ENCODE results near the gene IZUMO1. TPM values are rescaled to one million over a fixed set of nuclear protein-coding genes. Genes with fewer than 3 reads are reported as not detected.
A peak's percentile ranks its signal among the peaks of the same experiment; 100 is the strongest.
"Not testable (repeated sequence)": the region's sequence is repeated elsewhere in the genome, so short reads cannot be mapped to it uniquely, and the experiment has no call there.

Gene IZUMO1
- total RNA-seq, 2 donors from 2014 or later = 1.6 to 14.5 TPM

DNA sequence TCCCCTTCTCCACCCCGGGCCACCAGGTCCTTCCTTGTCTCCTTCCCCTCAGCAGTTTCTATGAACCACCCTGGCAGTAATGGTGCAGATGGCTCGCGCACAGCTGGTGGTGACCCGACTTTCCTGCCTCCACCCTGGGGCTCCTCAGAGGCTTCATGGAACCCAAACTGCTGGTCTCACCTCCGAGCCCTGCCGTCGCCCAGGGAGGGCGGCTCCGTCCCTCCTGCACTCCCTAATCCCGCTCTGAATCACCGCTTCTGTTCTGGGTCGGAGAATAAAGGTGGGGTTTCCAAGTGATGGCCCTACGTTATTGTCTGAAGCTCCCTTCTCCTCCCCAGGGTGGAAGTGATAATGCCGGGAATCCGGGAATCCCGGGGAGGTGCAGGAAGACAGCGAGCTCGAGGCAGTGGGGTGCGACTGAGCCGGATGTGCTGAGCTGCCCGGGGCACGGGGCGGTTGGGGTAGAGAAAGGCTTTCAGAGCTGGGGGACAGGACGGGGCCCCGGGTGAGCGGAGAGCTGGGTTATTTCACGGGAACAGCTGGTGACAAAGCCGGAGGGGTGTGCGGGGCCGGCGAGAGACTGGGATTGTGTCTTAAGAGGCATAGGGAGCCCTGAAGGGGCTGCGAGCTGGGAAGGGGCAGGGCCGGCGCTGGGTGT lies 50.2 kb downstream of the IZUMO1 start:
- ATAC-seq (peak; percentile 69), DNase-seq (peak; percentile 38 to 47 (median 42))
- intact Hi-C loops (cut with DNase I) = no loop called here
- H3K4me3 ChIP-seq = peak overlapping the region in 1 of 2 donors; percentile 19
- peak overlapping the region; percentile 56 to 84 (median 72) for H3K27ac ChIP-seq
- TF ChIP-seq POLR2A (IDR thresholded peaks at IDR 0.05) = peak in 2 of 3 donors; percentile 37 to 57
- TF ChIP-seq, protein P1, sequence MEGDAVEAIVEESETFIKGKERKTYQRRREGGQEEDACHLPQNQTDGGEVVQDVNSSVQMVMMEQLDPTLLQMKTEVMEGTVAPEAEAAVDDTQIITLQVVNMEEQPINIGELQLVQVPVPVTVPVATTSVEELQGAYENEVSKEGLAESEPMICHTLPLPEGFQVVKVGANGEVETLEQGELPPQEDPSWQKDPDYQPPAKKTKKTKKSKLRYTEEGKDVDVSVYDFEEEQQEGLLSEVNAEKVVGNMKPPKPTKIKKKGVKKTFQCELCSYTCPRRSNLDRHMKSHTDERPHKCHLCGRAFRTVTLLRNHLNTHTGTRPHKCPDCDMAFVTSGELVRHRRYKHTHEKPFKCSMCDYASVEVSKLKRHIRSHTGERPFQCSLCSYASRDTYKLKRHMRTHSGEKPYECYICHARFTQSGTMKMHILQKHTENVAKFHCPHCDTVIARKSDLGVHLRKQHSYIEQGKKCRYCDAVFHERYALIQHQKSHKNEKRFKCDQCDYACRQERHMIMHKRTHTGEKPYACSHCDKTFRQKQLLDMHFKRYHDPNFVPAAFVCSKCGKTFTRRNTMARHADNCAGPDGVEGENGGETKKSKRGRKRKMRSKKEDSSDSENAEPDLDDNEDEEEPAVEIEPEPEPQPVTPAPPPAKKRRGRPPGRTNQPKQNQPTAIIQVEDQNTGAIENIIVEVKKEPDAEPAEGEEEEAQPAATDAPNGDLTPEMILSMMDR (IDR thresholded peaks at IDR 0.05) = no peak
- no peaks in the 10 kb centered on the region for H3K9me3 ChIP-seq
- peaks cover 26% of the 10 kb centered on the region for H3K4me1 ChIP-seq
- no peaks in the 10 kb centered on the region for H3K27me3 ChIP-seq
- 2 to 10% methylated on average over 32 of the region's 34 CpGs for WGBS, 2 donors
- no peaks in the 10 kb centered on the region for H3K36me3 ChIP-seq (replicated peaks in 1 of 2; ENCODE audit: insufficient read depth in 1 of 2, low read depth in 2 of 2)

DNA sequence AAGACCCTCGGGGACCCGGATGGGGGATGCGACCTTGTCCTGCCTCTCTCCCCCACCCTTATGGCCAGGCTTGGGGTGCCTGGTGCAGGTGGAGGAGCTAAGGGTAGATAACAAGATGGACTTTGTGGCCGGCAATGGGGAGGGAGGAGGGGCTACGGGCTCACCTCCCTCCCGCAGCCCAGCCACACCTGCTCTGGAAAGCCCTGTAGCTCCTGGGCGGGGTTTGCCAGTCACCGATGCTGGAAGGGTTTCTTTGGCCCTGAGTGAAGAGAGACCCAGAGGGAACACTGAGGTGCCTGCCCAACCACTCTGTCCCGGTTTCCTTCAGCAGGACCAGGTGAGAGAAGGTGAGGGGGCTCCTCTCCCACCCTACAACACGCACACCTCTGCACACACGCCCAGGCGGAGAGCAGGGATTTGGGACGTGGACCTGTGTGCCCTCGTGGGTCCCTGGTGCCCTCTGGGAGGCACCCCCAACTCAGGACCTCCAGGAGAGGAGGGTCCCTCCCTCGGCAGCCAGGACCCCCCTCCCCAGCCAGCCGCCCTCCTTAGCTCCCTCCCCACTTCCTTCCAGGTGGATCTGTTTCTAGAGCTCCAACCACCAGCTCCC lies 50.9 kb downstream of the IZUMO1 start, which contains the start of gene FUT2:
Gene FUT2, plus strand, starts transcription at position 229 of the 610 bp plus-strand sequence. CDS start 6,986 bp downstream, outside the sequence.
- Histone ChIP-seq H3K4me3 (peak within 1 kb of the TSS in 1 of 2 donors; percentile 19), H3K36me3 (replicated peaks in 1 of 2; ENCODE audit: insufficient read depth in 1 of 2, low read depth in 2 of 2) (no peaks in the 10 kb centered on the region), H3K9me3 (no peaks in the 10 kb centered on the region), H3K27ac (peak within 1 kb of the TSS; percentile 56 to 84 (median 72)), H3K4me1 (peaks cover 26% of the 10 kb centered on the region), H3K27me3 (no peaks in the 10 kb centered on the region)
- intact Hi-C loops (cut with DNase I) = no loop called here
- DNase-seq = peak; percentile 79 to 90 (median 88)
- peak; percentile 93 for ATAC-seq
- TF ChIP-seq, protein P1 (IDR thresholded peaks at IDR 0.05) = no peak
- peak; percentile 68 to 87 (median 76) for TF ChIP-seq POLR2A (IDR thresholded peaks at IDR 0.05)
- 0 to 18% methylated on average over 2 to 16 of the region's 16 CpGs for WGBS, 2 donors

DNA sequence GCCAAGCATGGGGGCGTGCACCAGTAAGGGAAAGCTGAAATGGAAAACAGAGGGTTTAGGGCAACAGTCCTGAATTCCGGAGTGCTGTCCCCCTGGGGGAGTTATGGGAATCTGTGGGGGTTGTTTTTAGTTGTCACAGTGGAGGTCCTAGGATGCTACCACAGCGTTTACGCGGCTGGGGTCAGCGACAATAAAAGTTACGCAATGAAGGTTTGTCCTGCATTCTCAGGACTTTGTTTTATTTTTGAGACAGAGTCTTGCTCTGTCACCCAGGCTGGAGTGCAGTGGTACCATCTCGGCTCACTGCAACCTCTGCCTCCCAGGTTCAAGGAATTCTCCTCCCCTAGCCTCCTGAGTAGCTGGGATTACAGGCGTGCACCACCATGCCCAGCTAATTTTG lies 53.1 kb downstream of the IZUMO1 start:
- ATAC-seq; H3K36me3 ChIP-seq (replicated peaks in 1 of 2; ENCODE audit: insufficient read depth in 1 of 2, low read depth in 2 of 2); intact Hi-C loops (cut with DNase I); H3K27ac ChIP-seq; H3K4me3 ChIP-seq; H3K27me3 ChIP-seq; H3K9me3 ChIP-seq; DNase-seq: not testable (repeated sequence)
- H3K4me1 ChIP-seq = peaks cover 33% of the 10 kb centered on the region
- 93 to 94% methylated on average over 9 of the region's 9 CpGs for WGBS, 2 donors

Small RNAs within 50 kb of the gene (small RNA-seq; reads per million reads assigned to genes)
- not detected for gene RNU6-317P

Other genes starting within 250 kb of the IZUMO1 start
- 1 to 10 TPM; 4.2 to 9.6 TPM for gene LMTK3, start 235.1 kb downstream of the IZUMO1 start, total RNA-seq
- gene SULT2B1, start 194.7 kb downstream of the IZUMO1 start, total RNA-seq = 1 to 10 TPM in 1 of 2 donors, not detected in 1; 1.0 TPM
- gene SPACA4, start 140.2 kb downstream of the IZUMO1 start, total RNA-seq = not detected
- gene FAM83E, start 131.8 kb downstream of the IZUMO1 start, total RNA-seq = 1 to 10 TPM in 1 of 2 donors, under 1 TPM in 1; 0.33 to 4.2 TPM
- 1,000 to 10,000 TPM; 2,402 to 3,112 TPM for gene RPL18, start 127.7 kb downstream of the IZUMO1 start, total RNA-seq
- gene SPHK2, start 127.4 kb downstream of the IZUMO1 start, total RNA-seq = 10 to 100 TPM in 1 of 2 donors, 1 to 10 TPM in 1; 8.3 to 37.6 TPM
- gene DBP, start 109.5 kb downstream of the IZUMO1 start, total RNA-seq = 1 to 10 TPM; 2.0 to 4.9 TPM
- gene CA11, start 100.7 kb downstream of the IZUMO1 start, total RNA-seq = 1 to 10 TPM in 1 of 2 donors, not detected in 1; 2.9 TPM
- gene NTN5, start 73.9 kb downstream of the IZUMO1 start, total RNA-seq = not detected
- gene FUT2, start 50.9 kb downstream of the IZUMO1 start, total RNA-seq = 1 to 10 TPM; 2.0 to 3.4 TPM
- gene MAMSTR, start 27.2 kb downstream of the IZUMO1 start, total RNA-seq = 1 to 10 TPM in 1 of 2 donors, under 1 TPM in 1; 0.26 to 7.3 TPM
- 10 to 100 TPM; 14.5 to 60.0 TPM for gene RASIP1, start 6.3 kb downstream of the IZUMO1 start, total RNA-seq
- gene FUT1, start 5.7 kb upstream of the IZUMO1 start, total RNA-seq = 10 to 100 TPM; 14.8 to 79.1 TPM
- gene FGF21, start 8.6 kb upstream of the IZUMO1 start, total RNA-seq = not detected
- 10 to 100 TPM; 34.5 to 56.0 TPM for gene BCAT2, start 64.1 kb upstream of the IZUMO1 start, total RNA-seq
- 1 to 10 TPM; 2.1 to 3.3 TPM for gene HSD17B14, start 89.6 kb upstream of the IZUMO1 start, total RNA-seq
- 10 to 100 TPM in 1 of 2 donors, 1 to 10 TPM in 1; 6.5 to 21.1 TPM for gene PLEKHA4, start 121.7 kb upstream of the IZUMO1 start, total RNA-seq
- 10 to 100 TPM; 17.9 to 49.4 TPM for gene PPP1R15A, start 125.5 kb upstream of the IZUMO1 start, total RNA-seq
- not detected for gene TULP2, start 151.8 kb upstream of the IZUMO1 start, total RNA-seq
- gene NUCB1, start 153.4 kb upstream of the IZUMO1 start, total RNA-seq = 100 to 1,000 TPM; 129 to 170 TPM
- gene DHDH, start 186.8 kb upstream of the IZUMO1 start, total RNA-seq = not detected
- 10 to 100 TPM; 15.3 to 22.7 TPM for gene BAX, start 208.0 kb upstream of the IZUMO1 start, total RNA-seq
- gene FTL, start 218.4 kb upstream of the IZUMO1 start, total RNA-seq = 1,000 to 10,000 TPM; 1,824 to 3,385 TPM
- 10 to 100 TPM in 1 of 2 donors, 1 to 10 TPM in 1; 7.5 to 17.8 TPM for gene GYS1, start 246.4 kb upstream of the IZUMO1 start, total RNA-seq
- gene RUVBL2, start 247.0 kb upstream of the IZUMO1 start, total RNA-seq = 10 to 100 TPM; 46.5 to 47.2 TPM